GM21423 (cell line): Measurements from ENCODE around the gene ST8SIA6.
"Not testable (repeated sequence)": the region's sequence is repeated elsewhere in the genome, so short reads cannot be mapped to it uniquely, and the experiment has no call there.

Experiments
- ATAC-seq: cut with Tn5 transposase; IDR thresholded peaks from one replicate; pipeline ENCODE4 v1.9.1; 2021; ENCODE audit warnings: mild to moderate bottlenecking, moderate library complexity; ENCODE audit not compliant: unreplicated experiment

The ST8SIA6 gene

DNA sequence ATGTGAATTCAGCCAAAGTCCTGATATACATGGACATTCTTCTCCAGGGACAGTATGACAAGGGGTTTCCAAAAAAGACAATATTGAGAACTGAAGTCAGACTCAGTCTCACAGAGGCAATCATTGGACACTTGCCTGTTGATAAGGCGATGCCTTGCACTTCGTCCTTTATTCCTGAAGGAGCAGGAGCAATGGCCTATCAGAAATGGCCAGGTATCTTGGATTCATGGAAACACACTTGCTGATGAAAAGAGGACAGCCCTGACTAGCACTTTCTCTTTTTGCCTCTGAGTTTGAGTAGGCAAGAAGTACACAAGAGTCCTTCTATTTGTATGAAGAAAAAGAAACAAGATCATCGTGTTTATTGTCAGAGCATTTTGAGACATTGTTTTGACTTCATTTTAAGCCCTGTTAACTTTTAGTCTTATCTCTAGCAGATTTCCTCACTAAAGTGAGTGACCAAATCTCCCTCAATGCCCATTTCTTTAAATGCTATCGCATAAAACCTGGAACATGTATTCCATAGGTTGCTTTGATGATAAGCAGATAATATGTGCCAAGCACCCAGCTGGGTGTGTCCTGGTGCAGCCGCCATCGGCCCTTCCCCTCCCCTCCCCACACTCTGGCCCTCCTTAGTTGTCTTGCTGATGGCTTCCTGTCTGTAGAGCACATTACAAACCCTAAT is 26.6 kb downstream of the ST8SIA6 start:
- no peak for ATAC-seq

DNA sequence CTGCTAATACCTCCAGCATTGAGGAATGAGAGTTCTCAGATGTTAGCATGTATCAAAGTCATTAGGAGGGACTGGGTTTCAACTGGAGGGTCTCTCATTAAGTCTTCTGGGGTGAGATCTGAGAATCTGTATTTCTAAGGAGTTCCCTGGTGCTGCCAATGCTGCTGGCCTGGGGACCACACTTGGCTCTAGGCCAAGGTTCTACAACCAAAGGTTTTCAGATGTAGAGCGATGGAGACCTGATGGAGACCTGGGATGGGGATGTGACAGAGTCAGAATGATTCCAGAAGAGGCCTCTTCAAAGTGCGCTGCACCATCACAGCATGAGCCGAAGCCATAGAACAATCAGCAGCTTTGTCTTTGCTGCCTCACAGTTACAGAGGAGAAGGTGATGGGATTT is 27.2 kb downstream of the ST8SIA6 start:
- ATAC-seq, result no peak

DNA sequence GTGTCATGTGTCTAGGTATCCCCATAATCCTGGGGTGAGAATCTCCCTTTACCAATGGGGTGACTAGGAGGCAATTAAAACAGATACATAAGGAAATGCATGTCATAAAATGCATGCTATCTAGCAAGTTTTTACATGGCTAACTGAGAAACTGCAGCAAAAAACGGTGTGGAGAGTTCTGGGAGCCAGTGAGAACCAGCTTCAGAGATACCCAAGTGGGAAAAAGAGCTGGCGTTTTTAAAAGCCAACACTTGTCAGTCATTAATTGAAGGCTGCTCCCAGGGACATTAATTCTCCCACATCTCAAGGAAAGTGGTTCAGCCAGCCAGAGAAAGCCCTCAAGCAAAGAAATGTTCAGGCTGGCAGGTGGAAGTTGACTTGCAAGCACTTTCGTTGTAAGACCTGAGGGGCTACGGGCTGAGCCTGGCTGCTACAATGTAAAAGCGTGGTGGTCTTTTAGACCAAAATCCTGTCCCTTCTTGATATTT is 28.1 kb downstream of the ST8SIA6 start:
- no peak for ATAC-seq

DNA sequence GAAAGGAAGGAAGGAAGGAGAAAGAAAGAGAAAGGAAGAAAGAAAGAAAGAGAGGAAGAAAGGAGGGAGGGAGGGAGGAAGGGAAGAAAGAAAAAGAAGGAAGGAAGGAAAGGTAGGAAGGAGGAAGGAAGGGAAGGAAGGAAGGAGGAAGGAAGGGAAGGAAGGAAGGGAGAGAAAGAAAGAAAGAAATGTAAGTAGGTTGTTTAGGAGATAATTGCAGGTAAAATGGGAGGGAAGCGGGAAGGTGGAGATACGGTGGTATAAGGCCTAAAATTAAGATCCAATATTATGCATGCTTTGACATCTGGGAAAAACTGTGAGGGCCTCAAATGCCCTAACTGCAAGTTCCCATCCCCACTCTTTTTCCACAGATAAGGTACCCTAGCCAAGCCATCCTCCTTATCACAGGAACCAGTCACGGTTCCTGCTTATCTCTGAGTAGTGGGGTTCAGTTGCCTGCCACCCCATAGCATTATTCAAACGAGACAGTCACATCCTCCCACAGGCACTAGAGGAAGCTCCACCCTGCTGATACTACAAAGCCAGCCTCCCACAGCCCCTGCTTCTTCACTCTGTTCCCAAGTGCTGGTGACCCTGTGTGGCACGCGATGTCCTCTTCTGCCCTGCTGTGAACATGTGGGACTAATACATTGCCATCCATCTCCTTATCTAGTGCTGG is 28.7 kb downstream of the ST8SIA6 start:
- no peak for ATAC-seq

DNA sequence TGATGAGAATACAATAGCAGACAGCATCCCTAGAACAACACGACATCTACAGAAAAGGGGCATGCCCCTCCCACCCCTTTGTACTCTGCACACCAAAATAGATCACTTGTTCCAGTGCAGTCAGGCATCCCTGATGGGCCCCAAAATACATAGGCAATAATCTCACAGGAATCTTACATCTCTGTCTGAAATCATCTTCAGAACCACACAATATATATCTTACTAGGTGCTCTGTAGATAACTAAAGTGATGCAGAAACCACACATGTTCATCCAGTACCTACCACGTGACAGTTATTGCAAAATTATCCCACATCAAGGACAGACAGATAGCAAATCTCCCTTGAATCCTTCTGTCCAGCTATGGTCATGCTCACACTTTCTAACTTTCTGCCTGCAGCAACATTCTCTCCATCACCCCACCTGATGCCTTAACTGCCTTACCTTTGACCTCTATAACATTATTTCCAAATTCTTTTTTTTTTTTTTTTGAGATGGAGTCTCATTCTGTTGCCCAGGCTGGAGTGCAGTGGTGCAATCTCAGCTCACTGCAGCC is 30.7 kb downstream of the ST8SIA6 start:
- ATAC-seq, result no peak

DNA sequence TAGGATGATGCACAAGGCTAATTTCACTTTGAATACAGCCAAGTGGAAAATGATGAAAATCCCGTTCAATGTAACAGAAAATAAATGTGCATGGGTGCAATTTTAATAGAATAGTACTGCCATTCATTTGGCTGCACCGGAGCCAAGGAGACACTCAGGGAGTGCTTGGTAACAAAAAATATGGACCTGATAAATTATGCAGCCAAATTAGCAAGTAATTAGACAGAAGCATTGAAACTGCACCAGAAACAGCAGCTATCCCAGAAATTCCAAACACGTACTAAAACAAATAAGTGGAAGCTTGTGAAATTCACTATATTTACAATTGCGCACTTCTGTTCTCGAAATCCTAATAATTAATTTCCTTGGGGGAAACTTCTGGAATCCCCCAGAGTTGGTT is 31.5 kb downstream of the ST8SIA6 start:
- no peak for ATAC-seq

DNA sequence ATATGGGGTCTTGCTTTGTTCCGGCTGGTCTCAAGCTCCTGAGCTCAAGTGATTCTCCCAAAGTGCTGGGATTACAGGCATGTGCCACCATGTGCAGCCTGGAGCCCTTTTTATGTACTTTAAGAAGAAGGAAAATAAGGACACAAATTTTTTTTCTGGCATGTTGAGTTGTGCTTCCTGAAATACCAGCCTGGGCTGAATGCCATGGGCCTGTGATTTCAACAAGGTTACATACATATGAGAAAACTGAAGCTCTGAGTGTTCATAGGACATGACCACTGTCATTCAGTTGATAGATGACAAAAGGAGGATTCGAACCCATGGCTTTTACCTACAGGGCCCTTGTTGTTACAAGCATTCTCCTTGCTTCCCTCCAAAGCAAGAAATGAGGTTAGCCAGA is 36.1 kb downstream of the ST8SIA6 start:
- no peak for ATAC-seq

DNA sequence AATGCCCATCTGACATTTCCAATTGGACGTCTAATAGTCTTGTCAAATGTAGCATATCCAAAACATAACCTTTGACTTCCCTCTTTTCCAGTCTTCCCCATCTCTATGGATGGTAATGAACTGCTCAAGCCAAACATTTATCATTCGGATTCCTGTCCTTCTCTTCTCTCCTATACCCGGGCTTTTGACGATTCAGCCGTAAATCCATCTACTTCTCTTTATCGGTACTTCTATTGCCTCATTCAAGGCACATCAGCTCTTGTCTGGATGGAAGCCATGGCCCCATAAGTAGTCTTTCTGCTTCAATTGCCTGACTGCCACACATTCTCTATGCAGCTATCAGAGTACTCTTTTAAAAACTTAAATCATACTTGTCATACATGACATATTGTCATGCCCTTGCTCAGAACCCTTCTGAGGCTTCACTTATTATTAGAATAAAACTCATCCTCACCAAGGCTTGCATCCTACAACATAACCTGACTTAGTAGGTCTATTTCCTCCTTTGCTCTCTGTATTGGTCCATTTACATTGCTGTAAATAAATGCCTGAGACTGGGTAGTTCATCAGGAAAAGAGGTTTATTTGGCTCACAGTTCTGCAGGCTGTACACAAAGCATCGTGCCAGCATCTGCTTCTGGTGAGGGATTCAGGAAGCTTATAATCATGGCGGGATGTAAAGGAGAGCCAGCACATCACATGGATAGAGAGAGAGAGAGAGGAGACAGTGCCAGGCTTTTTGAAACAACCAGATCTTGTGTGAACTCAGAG is 37.8 kb downstream of the ST8SIA6 start:
- no peak for ATAC-seq

DNA sequence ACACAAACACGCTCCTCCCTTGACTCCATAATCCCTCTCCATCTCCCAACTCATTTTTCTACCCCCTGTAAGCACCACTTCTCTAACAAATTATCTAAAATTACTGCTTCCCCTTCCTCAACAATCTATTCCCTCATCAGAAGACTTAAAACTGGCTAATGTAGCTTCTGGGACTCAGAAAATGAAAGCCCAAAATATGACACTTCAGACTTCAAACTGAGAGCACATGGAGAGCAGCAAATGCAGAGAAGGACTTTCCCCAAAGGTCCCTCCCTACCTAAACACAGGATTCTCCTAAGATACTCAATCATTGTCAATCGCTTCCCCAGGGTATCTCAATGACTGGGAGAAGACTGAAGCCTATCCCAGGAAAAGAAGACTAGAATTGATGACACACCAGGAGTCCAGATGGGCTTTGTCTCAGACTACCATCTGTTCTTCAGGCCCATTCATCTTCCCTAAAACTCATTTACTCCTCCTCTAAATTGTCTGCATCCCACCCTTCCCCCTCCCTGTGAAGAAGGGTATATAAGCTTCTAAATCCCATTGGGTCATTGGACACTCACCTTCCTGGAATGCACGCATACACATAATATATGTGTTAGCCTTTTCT is 39.2 kb downstream of the ST8SIA6 start:
- ATAC-seq, result no peak

DNA sequence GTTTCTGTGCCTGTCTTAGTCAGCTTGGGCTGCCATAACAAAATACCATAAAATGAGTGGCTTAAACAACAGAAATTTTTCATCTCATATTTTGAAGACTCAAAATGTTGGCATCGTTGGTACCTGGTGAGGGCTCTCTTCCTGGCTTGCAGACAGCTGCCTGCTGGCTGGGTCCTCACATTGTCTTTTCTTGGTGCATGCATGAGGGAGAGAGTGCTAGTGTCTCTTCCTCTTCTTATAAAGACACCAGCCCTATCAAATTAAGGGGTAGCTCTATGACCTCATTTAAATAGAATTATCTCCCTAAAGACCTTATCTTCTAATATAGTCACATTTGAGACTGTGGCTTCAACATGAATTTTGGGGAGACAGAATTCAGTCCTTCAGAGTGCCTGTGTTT is 39.9 kb downstream of the ST8SIA6 start:
- ATAC-seq, result no peak

DNA sequence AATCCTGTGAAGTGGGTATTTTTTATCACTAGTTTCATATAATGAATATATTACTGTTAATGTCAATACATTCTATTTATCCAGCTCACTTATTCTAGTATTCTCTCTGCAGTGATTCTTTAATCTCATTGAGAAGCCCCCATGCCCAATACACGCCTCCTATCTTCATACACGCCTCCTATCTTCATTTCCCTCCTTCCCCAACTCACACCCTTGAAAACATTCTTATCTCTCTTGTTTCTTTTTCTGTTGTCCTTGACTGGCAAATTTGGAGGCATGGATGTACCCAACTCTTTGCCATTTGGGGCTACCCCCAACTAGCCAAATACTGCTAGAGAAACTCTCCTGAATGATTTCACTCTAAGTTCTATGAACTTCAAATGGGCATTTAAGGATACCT is 40.5 kb downstream of the ST8SIA6 start:
- no peak for ATAC-seq

DNA sequence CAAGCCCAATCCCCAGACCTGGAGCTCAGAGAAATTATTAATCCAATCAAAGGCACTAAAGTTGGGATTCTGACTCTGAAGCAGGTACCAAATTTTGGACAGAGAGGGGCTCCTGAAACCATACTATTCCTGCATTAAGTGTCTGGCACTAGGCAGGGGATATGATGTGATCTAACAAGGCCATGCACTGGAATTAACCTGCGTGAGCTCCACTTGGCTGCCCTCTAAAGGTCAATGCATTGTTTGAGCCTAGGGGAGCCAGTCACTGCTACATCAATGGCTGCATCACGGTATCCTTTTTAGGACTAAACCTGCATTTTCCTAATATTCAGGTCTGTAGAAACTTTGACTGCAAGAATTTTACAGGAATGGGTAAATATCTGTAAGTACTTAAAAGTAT is 42.1 kb downstream of the ST8SIA6 start:
- no peak for ATAC-seq

DNA sequence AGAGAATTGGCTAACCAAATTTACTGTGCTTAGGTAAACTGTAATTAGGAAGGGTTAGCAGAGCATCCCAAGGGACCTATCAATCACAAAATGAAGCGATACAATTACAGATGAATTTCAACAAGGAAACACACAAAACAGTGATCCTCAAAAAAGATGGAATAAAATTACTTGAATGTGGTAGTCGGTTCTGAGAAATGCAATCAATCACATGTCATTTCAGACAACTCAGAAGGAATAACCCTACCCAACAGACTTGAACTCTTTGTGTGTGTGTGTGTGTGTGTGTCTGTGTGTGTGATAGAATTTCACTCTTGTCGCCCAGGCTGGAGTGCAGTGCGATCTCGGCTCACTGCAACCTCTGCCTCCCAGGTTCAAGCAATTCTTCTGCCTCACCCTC is 43.5 kb downstream of the ST8SIA6 start:
- ATAC-seq, result no peak

DNA sequence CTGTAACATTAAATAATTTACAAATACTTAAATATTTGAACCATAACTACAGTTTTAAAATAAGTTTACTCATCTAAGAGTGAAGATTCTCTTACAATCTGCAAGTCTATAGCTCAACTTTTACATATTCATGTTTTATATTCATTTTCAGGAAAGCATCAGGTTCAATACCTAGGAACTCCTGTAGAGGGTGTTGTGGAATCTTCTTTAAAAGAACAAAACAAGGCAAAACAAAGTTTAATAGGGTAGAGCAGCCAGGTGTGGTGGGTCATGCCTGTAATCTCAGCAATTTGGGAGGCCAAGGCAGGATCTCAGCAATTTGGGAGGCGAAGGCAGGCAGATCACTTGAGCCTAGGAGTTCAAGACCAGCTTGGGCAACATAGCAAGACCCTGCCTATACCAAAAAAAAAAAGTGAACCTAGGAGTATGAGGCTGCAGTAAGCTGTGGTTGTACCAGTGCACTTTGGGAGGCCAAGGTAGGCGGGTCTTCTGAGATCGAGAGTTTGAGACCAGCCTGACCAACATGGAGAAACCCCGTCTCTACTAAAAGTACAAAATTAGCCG is 45.1 kb downstream of the ST8SIA6 start:
- no peak for ATAC-seq

DNA sequence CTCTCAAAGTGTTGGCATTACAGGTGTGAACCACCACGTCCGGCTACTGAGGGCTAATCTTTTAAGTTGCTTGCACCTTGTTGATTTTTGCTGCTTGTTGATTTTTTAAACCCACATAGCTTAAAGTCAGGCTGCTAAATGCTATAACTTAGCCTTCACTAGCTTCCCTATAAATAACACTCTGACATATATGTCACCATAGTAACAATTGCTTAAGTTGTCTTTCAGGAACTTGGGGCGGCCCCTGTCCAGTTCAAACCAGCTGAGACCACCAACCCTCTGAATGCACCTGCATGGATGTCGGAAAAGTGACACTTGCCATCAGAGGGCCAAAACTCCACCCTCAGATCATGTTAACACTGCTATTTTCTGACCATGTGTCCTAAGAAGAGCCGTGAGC is 47.3 kb downstream of the ST8SIA6 start:
- ATAC-seq, result no peak

DNA sequence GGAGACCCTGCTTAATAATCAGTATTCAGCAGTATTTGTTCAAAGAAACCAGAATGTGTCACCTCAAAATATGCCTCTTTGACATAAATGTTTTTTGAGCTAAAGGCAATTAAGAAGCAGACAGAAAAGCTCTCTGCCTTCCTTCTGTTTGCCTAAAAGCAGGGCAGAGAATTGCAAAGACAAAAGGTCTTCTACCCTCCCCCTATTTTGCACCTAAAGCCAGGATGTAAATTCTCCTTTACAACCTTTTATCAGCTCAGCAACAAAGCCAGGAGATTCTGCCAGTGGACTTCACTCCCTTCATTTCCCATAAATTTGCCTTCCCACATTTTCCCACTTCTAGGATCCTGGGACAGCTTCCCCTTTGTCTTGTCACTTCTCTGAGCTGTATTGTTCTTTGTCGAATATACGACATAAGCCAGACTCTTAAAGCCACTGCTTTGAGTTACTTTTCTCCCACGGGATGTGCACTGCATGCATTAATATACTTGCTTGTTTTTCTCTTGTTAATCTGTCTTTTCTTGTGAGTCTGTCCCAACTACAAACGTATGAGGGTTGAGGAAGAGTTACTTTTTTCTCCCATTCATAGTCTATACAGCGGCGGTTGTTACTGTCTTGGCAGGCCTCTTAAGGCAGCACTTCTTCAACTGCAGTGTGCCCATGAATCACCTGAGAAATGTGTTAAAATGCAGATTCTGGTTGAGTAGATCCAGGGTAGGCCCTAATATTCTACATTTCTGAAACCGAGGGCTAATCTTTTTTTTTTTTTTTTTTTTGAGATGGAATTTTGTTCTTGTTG is 48.2 kb downstream of the ST8SIA6 start:
- ATAC-seq, result no peak

DNA sequence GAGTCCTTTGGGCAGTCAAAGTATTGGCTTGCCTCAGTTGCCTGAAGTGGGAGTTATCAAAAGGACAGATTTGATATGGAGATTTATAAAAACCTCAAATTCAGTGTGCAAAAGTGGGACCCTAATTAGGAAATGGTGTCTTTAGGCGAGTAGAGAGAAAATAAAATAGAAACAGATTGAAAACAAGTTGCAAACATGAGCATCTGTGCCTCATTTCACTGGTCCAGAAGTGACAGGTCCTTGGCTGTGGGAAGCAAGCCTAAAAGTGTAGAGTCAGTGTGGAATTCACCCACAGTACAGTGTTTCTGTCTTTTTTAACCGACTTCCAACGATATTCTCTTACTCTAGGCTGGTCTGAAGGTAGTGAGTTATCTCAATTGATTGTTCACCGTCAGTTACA is 51.2 kb downstream of the ST8SIA6 start:
- no peak for ATAC-seq

DNA sequence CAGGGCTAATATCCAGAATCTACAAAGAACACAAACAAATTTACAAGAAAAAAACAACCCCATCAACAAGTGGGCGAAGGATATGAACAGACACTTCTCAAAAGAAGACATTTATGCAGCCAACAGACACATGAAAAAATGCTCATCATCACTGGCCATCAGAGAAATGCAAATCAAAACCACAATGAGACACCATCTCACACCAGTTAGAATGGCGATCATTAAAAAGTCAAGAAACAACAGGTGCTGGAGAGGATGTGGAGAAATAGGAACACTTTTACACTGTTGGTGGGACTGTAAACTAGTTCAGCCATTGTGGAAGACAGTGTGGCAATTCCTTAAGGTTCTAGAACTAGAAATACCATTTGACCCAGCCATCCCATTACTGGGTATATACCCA is 52.4 kb downstream of the ST8SIA6 start:
- ATAC-seq, result not testable (repeated sequence)

DNA sequence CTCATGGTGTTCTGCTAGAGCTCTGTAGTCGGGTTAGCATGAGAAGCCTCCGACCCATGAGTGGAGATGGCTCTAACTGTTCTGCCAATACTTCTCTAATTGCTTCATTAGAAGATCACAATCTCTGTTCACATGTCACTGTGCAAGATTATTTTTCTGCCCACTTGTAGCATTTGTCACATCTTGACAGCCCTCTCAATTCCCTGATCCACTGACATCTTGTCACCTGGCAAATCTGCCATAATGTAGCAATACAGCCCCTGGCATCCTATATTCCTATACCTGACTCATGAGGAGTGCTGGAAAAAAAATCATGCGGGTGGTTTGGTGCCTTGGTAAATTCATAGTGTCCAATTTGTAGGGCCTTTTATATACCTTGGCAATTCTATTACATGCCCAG is 58.4 kb downstream of the ST8SIA6 start:
- ATAC-seq, result no peak

DNA sequence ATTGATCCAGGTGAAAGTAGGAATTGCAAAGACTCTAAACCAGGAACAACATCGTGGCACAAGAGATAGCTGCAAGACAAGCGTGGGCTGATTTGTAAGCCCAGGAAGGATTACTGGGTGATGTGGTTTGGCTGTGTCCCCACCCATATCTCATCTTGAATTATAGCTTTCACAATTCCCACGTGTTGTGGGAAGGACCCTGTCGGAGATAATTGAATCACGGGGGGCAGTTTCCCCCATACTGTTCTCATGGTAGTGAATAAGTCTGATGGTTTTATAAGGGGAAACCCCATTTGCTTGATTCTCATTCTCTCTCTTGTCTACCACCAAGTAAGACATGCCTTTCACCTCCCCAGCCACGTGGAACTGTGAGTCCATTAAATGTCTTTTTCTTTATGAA is 59.5 kb downstream of the ST8SIA6 start:
- no peak for ATAC-seq
